RWPE2 (cell line): ENCODE data around the gene IL18BP.

Experiments used
- ATAC-seq: fragments of 200-7000 bp; cut with Tn5 transposase; 3 replicates; pipeline ENCODE4 v1.9.1; 2021; ENCODE audit warnings: low read depth
- DNase-seq: peaks from one replicate; pipeline ENCODE4 v3.0.0-alpha.2; 2020; ENCODE audit warnings: low spot score
- H3K27ac ChIP-seq: fragments of 450-650 bp; 2 replicates; pipeline ENCODE4 v1.5.1; 2017; ENCODE audit warnings: mild to moderate bottlenecking; ENCODE audit not compliant: poor library complexity, severe bottlenecking
- H3K27me3 ChIP-seq: fragments of 250-450 bp; sonication (Bioruptor Pico); 2 replicates; pipeline ENCODE4 v1.5.1; 2021; ENCODE audit warnings: mild to moderate bottlenecking, moderate library complexity; ENCODE audit not compliant: insufficient read depth, poor library complexity, severe bottlenecking
- H3K36me3 ChIP-seq: fragments of 250-450 bp; sonication (Bioruptor Pico); 2 replicates; pipeline ENCODE4 v1.5.1; 2020; ENCODE audit warnings: low read depth, mild to moderate bottlenecking, moderate library complexity
- H3K4me1 ChIP-seq: fragments of 250-450 bp; sonication (Bioruptor Pico); 2 replicates; pipeline ENCODE4 v1.5.1; 2021; ENCODE audit warnings: mild to moderate bottlenecking, moderate library complexity; ENCODE audit not compliant: insufficient read depth, poor library complexity, severe bottlenecking
- H3K4me3 ChIP-seq: fragments of 250-450 bp; sonication (Bioruptor Pico); 2 replicates; pipeline ENCODE4 v1.5.1; 2021; ENCODE audit warnings: mild to moderate bottlenecking, moderate library complexity; ENCODE audit not compliant: severe bottlenecking
- H3K9me3 ChIP-seq: fragments of 250-450 bp; sonication (Bioruptor Pico); 2 replicates; pipeline ENCODE4 v1.5.1; 2021; ENCODE audit warnings: mild to moderate bottlenecking, moderate library complexity; ENCODE audit not compliant: severe bottlenecking
- TF ChIP-seq, protein P1 (sequence below): fragments of 450-650 bp; IDR thresholded peaks from one replicate; pipeline ENCODE4 v1.5.1; 2017; ENCODE audit warnings: mild to moderate bottlenecking, moderate library complexity; ENCODE audit not compliant: poor library complexity, severe bottlenecking

IL18BP gene

GRCh38 chr11:72008728-72009127, 10.0 kb downstream of the IL18BP start:
- no peak overlapping the region for H3K27ac ChIP-seq

DNA sequence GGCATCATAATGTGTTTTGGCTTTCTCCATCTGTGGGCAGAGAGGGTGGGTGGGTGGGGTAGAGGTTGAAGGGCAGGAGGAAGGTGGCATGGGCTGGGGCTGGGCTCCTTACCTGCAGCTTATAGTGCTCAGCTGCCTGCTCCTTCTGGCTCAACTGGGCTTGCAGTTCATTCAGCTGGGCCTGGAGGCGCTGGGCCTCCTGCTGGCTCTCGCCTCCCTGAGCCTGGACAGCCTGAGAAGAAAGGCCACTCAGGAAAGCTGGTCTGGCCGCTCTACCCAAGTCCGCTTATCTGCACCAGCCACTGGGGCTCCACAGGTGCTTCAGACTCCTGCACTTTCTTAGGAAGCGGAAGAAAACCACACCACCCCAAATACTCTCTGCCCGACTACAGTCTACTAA, 10.4 kb downstream of the IL18BP start:
- no peaks in the 10 kb centered on the region for H3K4me1 ChIP-seq
- TF ChIP-seq, protein P1, sequence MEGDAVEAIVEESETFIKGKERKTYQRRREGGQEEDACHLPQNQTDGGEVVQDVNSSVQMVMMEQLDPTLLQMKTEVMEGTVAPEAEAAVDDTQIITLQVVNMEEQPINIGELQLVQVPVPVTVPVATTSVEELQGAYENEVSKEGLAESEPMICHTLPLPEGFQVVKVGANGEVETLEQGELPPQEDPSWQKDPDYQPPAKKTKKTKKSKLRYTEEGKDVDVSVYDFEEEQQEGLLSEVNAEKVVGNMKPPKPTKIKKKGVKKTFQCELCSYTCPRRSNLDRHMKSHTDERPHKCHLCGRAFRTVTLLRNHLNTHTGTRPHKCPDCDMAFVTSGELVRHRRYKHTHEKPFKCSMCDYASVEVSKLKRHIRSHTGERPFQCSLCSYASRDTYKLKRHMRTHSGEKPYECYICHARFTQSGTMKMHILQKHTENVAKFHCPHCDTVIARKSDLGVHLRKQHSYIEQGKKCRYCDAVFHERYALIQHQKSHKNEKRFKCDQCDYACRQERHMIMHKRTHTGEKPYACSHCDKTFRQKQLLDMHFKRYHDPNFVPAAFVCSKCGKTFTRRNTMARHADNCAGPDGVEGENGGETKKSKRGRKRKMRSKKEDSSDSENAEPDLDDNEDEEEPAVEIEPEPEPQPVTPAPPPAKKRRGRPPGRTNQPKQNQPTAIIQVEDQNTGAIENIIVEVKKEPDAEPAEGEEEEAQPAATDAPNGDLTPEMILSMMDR: no peak
- H3K36me3 ChIP-seq: peaks cover 94% of the 10 kb centered on the region
- no peak for DNase-seq
- H3K4me3 ChIP-seq: no peak overlapping the region
- H3K9me3 ChIP-seq: no peaks in the 10 kb centered on the region
- no peak for ATAC-seq
- no peak overlapping the region for H3K27ac ChIP-seq
- H3K27me3 ChIP-seq: no peaks in the 10 kb centered on the region

More at GRCh38 chr11:72008728-72009127, 10.0 kb downstream of the IL18BP start:
- ATAC-seq (no peak), DNase-seq (no peak)
- TF ChIP-seq, protein P1: no peak
- peaks cover 96% of the 10 kb centered on the region for H3K36me3 ChIP-seq
- no peak overlapping the region for H3K4me3 ChIP-seq
- no peaks in the 10 kb centered on the region for H3K27me3 ChIP-seq
- no peaks in the 10 kb centered on the region for H3K9me3 ChIP-seq
- no peaks in the 10 kb centered on the region for H3K4me1 ChIP-seq

DNA sequence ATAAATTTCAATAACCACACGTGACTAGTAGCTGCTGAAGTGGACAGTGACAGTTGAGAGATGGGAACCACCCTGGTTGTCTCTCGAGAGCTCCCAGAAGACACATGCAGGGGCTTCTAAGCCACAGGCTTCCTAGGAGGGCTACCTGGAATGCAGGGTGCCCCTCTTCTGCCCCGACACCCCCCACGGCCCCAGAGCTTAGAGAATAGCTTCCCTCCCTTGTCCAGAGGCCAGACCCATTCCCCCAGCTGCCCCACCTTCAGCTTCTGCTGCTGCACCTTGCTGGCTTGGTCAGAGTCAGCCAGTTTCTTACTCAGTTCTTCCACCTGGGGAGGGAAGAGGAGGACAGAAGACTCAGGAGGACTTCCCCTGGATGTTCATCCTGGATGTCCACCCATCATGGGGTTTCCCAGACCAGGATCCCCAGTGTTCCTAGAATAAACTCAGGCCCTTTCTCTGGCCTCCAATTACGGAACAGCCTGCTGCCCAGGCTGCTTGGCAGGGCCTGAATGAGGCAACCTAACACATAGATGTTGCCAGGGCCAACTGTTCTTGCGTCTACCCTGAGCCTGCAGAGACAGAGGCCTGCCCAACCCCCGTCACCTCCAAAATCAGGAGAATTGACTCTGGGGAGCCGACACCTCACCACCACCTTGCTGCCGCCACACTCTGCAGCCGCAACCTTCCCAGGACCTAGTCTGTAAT, 12.0 kb downstream of the IL18BP start:
- Histone ChIP-seq H3K27me3 (no peaks in the 10 kb centered on the region), H3K27ac (no peak overlapping the region), H3K9me3 (no peaks in the 10 kb centered on the region), H3K36me3 (peaks cover 94% of the 10 kb centered on the region), H3K4me1 (no peaks in the 10 kb centered on the region), H3K4me3 (no peak overlapping the region)
- ATAC-seq (no peak), DNase-seq (no peak)
- TF ChIP-seq, protein P1: no peak

GRCh38 chr11:72012091-72012630, 13.5 kb downstream of the IL18BP start:
- DNase-seq (no peak), ATAC-seq (no peak)
- no peaks in the 10 kb centered on the region for H3K9me3 ChIP-seq
- H3K4me1 ChIP-seq: no peaks in the 10 kb centered on the region
- H3K4me3 ChIP-seq: no peak overlapping the region
- H3K27ac ChIP-seq: no peak overlapping the region
- TF ChIP-seq, protein P1: no peak
- H3K36me3 ChIP-seq: peaks cover 94% of the 10 kb centered on the region
- no peaks in the 10 kb centered on the region for H3K27me3 ChIP-seq
